ENCODE measurements around the gene LRP2.

Gene LRP2

GRCh38 chr2:169193618-169194017 lies 168.7 kb downstream of the LRP2 start:
- WGBS (ENCODE audit: insufficient coverage): 100% methylated on average over 3 of the region's 5 CpGs
- CTCF ChIA-PET: no interaction called here

GRCh38 chr2:169190197-169190775 lies 172.0 kb downstream of the LRP2 start:
- Histone ChIP-seq H3K27ac (ENCODE audit: insufficient read depth in 1 of 2, low read depth in 1 of 2, low read length in 2 of 2, poor library complexity in 1 of 2, severe bottlenecking in 2 of 2) (no peak overlapping the region), H3K36me3 (ENCODE audit: control insufficient read depth in 4 of 4, insufficient read depth in 4 of 4, low read length in 3 of 4) (no peaks in the 10 kb centered on the region), H3K4me3 (ENCODE audit: control insufficient read depth in 1 of 7, extremely low read depth in 1 of 7, insufficient read depth in 4 of 7, low read depth in 2 of 7, low read length in 6 of 7) (no peak overlapping the region), H3K27me3 (replicated peaks in 2 of 5; ENCODE audit: control insufficient read depth in 4 of 5, insufficient read depth in 5 of 5, low read length in 4 of 5) (no peaks in the 10 kb centered on the region), H3K4me1 (ENCODE audit: control extremely low read depth in 1 of 4, control insufficient read depth in 4 of 4, insufficient read depth in 4 of 4, low read length in 3 of 4) (no peaks in the 10 kb centered on the region), H3K9me3 (ENCODE audit: control extremely low read depth in 1 of 5, control insufficient read depth in 4 of 5, insufficient read depth in 2 of 5, low read depth in 1 of 5, low read length in 4 of 5) (no peaks in the 10 kb centered on the region)
- peak in 1 of 3 donors; percentile 0 for DNase-seq
- 51% methylated on average over 5 of the region's 5 CpGs for whole genome bisulfite sequencing (ENCODE audit: insufficient coverage)
- CTCF ChIA-PET: no interaction called here
- POLR2A ChIA-PET: no interaction called here

More at GRCh38 chr2:169193618-169194017, 168.7 kb downstream of the LRP2 start:
- POLR2A ChIA-PET: no interaction called here
- Histone ChIP-seq H3K27me3 (replicated peaks in 2 of 5; ENCODE audit: control insufficient read depth in 4 of 5, insufficient read depth in 5 of 5, low read length in 4 of 5) (no peaks in the 10 kb centered on the region), H3K4me3 (ENCODE audit: control insufficient read depth in 1 of 7, extremely low read depth in 1 of 7, insufficient read depth in 4 of 7, low read depth in 2 of 7, low read length in 6 of 7) (no peak overlapping the region), H3K4me1 (ENCODE audit: control extremely low read depth in 1 of 4, control insufficient read depth in 4 of 4, insufficient read depth in 4 of 4, low read length in 3 of 4) (no peaks in the 10 kb centered on the region), H3K36me3 (ENCODE audit: control insufficient read depth in 4 of 4, insufficient read depth in 4 of 4, low read length in 3 of 4) (no peaks in the 10 kb centered on the region), H3K27ac (ENCODE audit: insufficient read depth in 1 of 2, low read depth in 1 of 2, low read length in 2 of 2, poor library complexity in 1 of 2, severe bottlenecking in 2 of 2) (no peak overlapping the region), H3K9me3 (ENCODE audit: control extremely low read depth in 1 of 5, control insufficient read depth in 4 of 5, insufficient read depth in 2 of 5, low read depth in 1 of 5, low read length in 4 of 5) (no peaks in the 10 kb centered on the region)
- no peak for DNase-seq

GRCh38 chr2:169189132-169189531 lies 173.2 kb downstream of the LRP2 start:
- Histone ChIP-seq H3K27ac (ENCODE audit: insufficient read depth in 1 of 2, low read depth in 1 of 2, low read length in 2 of 2, poor library complexity in 1 of 2, severe bottlenecking in 2 of 2) (no peak overlapping the region), H3K36me3 (ENCODE audit: control insufficient read depth in 4 of 4, insufficient read depth in 4 of 4, low read length in 3 of 4) (no peaks in the 10 kb centered on the region), H3K27me3 (replicated peaks in 2 of 5; ENCODE audit: control insufficient read depth in 4 of 5, insufficient read depth in 5 of 5, low read length in 4 of 5) (no peaks in the 10 kb centered on the region), H3K4me3 (ENCODE audit: control insufficient read depth in 1 of 7, extremely low read depth in 1 of 7, insufficient read depth in 4 of 7, low read depth in 2 of 7, low read length in 6 of 7) (no peak overlapping the region), H3K4me1 (ENCODE audit: control extremely low read depth in 1 of 4, control insufficient read depth in 4 of 4, insufficient read depth in 4 of 4, low read length in 3 of 4) (no peaks in the 10 kb centered on the region), H3K9me3 (ENCODE audit: control extremely low read depth in 1 of 5, control insufficient read depth in 4 of 5, insufficient read depth in 2 of 5, low read depth in 1 of 5, low read length in 4 of 5) (no peaks in the 10 kb centered on the region)
- ChIA-PET CTCF (interaction anchor here (0.6 to 1.5 kb wide), 3 partner anchors 8 to 208 kb away, joined by 3 to 5 read pairs (median 4); no protein-coding TSS in a partner anchor), POLR2A (no interaction called here)
- DNase-seq: no peak
- whole genome bisulfite sequencing (ENCODE audit: insufficient coverage): 100% methylated on average over 1 of the region's 3 CpGs

- Histone ChIP-seq H3K36me3 (ENCODE audit: control insufficient read depth in 4 of 4, insufficient read depth in 4 of 4, low read length in 3 of 4) (no peaks in the 10 kb centered on the region), H3K4me3 (ENCODE audit: control insufficient read depth in 1 of 7, extremely low read depth in 1 of 7, insufficient read depth in 4 of 7, low read depth in 2 of 7, low read length in 6 of 7) (no peak overlapping the region), H3K27ac (ENCODE audit: insufficient read depth in 1 of 2, low read depth in 1 of 2, low read length in 2 of 2, poor library complexity in 1 of 2, severe bottlenecking in 2 of 2) (no peak overlapping the region), H3K4me1 (ENCODE audit: control extremely low read depth in 1 of 4, control insufficient read depth in 4 of 4, insufficient read depth in 4 of 4, low read length in 3 of 4) (peaks cover 0 to 3% (median 0%) of the 10 kb centered on the region in 4 experiments), H3K27me3 (replicated peaks in 2 of 5; ENCODE audit: control insufficient read depth in 4 of 5, insufficient read depth in 5 of 5, low read length in 4 of 5) (no peaks in the 10 kb centered on the region), H3K9me3 (ENCODE audit: control extremely low read depth in 1 of 5, control insufficient read depth in 4 of 5, insufficient read depth in 2 of 5, low read depth in 1 of 5, low read length in 4 of 5) (no peaks in the 10 kb centered on the region)
- 97% methylated on average over 8 of the region's 8 CpGs for WGBS (ENCODE audit: insufficient coverage)
- CTCF ChIA-PET: no interaction called here
- POLR2A ChIA-PET: no interaction called here
- no peak for DNase-seq
Measured at GRCh38 chr2:169185711-169186110, 176.6 kb downstream of the LRP2 start.

GRCh38 chr2:169184074-169184473 lies 178.3 kb downstream of the LRP2 start:
- Histone ChIP-seq H3K4me3 (ENCODE audit: control insufficient read depth in 1 of 7, extremely low read depth in 1 of 7, insufficient read depth in 4 of 7, low read depth in 2 of 7, low read length in 6 of 7) (no peak overlapping the region), H3K9me3 (ENCODE audit: control extremely low read depth in 1 of 5, control insufficient read depth in 4 of 5, insufficient read depth in 2 of 5, low read depth in 1 of 5, low read length in 4 of 5) (no peaks in the 10 kb centered on the region), H3K4me1 (ENCODE audit: control extremely low read depth in 1 of 4, control insufficient read depth in 4 of 4, insufficient read depth in 4 of 4, low read length in 3 of 4) (peaks cover 0 to 3% (median 0%) of the 10 kb centered on the region in 4 experiments), H3K27ac (ENCODE audit: insufficient read depth in 1 of 2, low read depth in 1 of 2, low read length in 2 of 2, poor library complexity in 1 of 2, severe bottlenecking in 2 of 2) (no peak overlapping the region), H3K36me3 (ENCODE audit: control insufficient read depth in 4 of 4, insufficient read depth in 4 of 4, low read length in 3 of 4) (no peaks in the 10 kb centered on the region), H3K27me3 (replicated peaks in 2 of 5; ENCODE audit: control insufficient read depth in 4 of 5, insufficient read depth in 5 of 5, low read length in 4 of 5) (no peaks in the 10 kb centered on the region)
- WGBS (ENCODE audit: insufficient coverage): 57% methylated on average over 1 of the region's 3 CpGs
- DNase-seq: no peak
- POLR2A ChIA-PET: no interaction called here
- CTCF ChIA-PET: no interaction called here

GRCh38 chr2:169182573-169182972 lies 179.8 kb downstream of the LRP2 start:
- Histone ChIP-seq H3K27ac (ENCODE audit: insufficient read depth in 1 of 2, low read depth in 1 of 2, low read length in 2 of 2, poor library complexity in 1 of 2, severe bottlenecking in 2 of 2) (no peak overlapping the region), H3K9me3 (ENCODE audit: control extremely low read depth in 1 of 5, control insufficient read depth in 4 of 5, insufficient read depth in 2 of 5, low read depth in 1 of 5, low read length in 4 of 5) (no peaks in the 10 kb centered on the region), H3K4me1 (ENCODE audit: control extremely low read depth in 1 of 4, control insufficient read depth in 4 of 4, insufficient read depth in 4 of 4, low read length in 3 of 4) (peaks cover 0 to 3% (median 0%) of the 10 kb centered on the region in 4 experiments), H3K4me3 (ENCODE audit: control insufficient read depth in 1 of 7, extremely low read depth in 1 of 7, insufficient read depth in 4 of 7, low read depth in 2 of 7, low read length in 6 of 7) (no peak overlapping the region), H3K36me3 (ENCODE audit: control insufficient read depth in 4 of 4, insufficient read depth in 4 of 4, low read length in 3 of 4) (no peaks in the 10 kb centered on the region), H3K27me3 (replicated peaks in 2 of 5; ENCODE audit: control insufficient read depth in 4 of 5, insufficient read depth in 5 of 5, low read length in 4 of 5) (no peaks in the 10 kb centered on the region)
- ChIA-PET POLR2A (no interaction called here), CTCF (interaction anchor here (1.1 to 1.4 kb wide), 2 partner anchors 38 to 40 kb away, joined by 3 read pairs; no protein-coding TSS in a partner anchor)
- no peak for DNase-seq
- no CpG with 5 or more reads among the region's 2 CpGs for WGBS (ENCODE audit: insufficient coverage)

- WGBS (ENCODE audit: insufficient coverage): 100% methylated on average over 1 of the region's 1 CpG
- POLR2A ChIA-PET: no interaction called here
- CTCF ChIA-PET: no interaction called here
- no peak for DNase-seq
- H3K27me3 ChIP-seq (replicated peaks in 2 of 5; ENCODE audit: control insufficient read depth in 4 of 5, insufficient read depth in 5 of 5, low read length in 4 of 5): no peaks in the 10 kb centered on the region
- no peak overlapping the region for H3K4me3 ChIP-seq (ENCODE audit: control insufficient read depth in 1 of 7, extremely low read depth in 1 of 7, insufficient read depth in 4 of 7, low read depth in 2 of 7, low read length in 6 of 7)
- H3K4me1 ChIP-seq (ENCODE audit: control extremely low read depth in 1 of 4, control insufficient read depth in 4 of 4, insufficient read depth in 4 of 4, low read length in 3 of 4): peaks cover 0 to 3% (median 0%) of the 10 kb centered on the region in 4 experiments
- H3K36me3 ChIP-seq (ENCODE audit: control insufficient read depth in 4 of 4, insufficient read depth in 4 of 4, low read length in 3 of 4): no peaks in the 10 kb centered on the region
- no peak overlapping the region for H3K27ac ChIP-seq (ENCODE audit: insufficient read depth in 1 of 2, low read depth in 1 of 2, low read length in 2 of 2, poor library complexity in 1 of 2, severe bottlenecking in 2 of 2)
- H3K9me3 ChIP-seq (ENCODE audit: control extremely low read depth in 1 of 5, control insufficient read depth in 4 of 5, insufficient read depth in 2 of 5, low read depth in 1 of 5, low read length in 4 of 5): no peaks in the 10 kb centered on the region
Measured at GRCh38 chr2:169178804-169179390, 183.4 kb downstream of the LRP2 start.

Data from common myeloid progenitor, CD34-positive (primary cell).